Smooth muscle cell (in vitro differentiated cells): ENCODE data around the gene NSMCE1. TPM values are rescaled to one million over a fixed set of nuclear protein-coding genes. Genes with fewer than 3 reads are reported as not detected.

Experiments used
- DNase-seq: peaks from one replicate; lab custom pipeline; 2025; ENCODE audit not compliant: unreplicated experiment; lab: John Stamatoyannopoulos, UW
- H2AFZ ChIP-seq: fragments of 200-600 bp; sonication (generic); 2 replicates; pipeline ENCODE4 v1.6.0; 2016; ENCODE audit warnings: antibody characterized with exemption, low read depth, mild to moderate bottlenecking
- H3F3A ChIP-seq: fragments of 200-600 bp; sonication (generic); 2 replicates; pipeline ENCODE4 v1.6.0; 2017; ENCODE audit warnings: antibody characterized with exemption, low read depth
- H3K27ac ChIP-seq: fragments of 200-600 bp; sonication (generic); 2 replicates; pipeline ENCODE4 v1.5.1; 2016; ENCODE audit warnings: low read depth, mild to moderate bottlenecking
- H3K27me3 ChIP-seq: fragments of 200-600 bp; sonication (generic); 2 replicates; pipeline ENCODE4 v1.6.1; 2016; ENCODE audit warnings: low read depth, mild to moderate bottlenecking
- H3K36me3 ChIP-seq: fragments of 200-600 bp; sonication (generic); 2 replicates; pipeline ENCODE4 v1.5.1; 2016; ENCODE audit warnings: low read depth
- H3K4me1 ChIP-seq: fragments of 200-600 bp; sonication (generic); 2 replicates; pipeline ENCODE4 v1.5.1; 2016; ENCODE audit warnings: low read depth
- H3K4me2 ChIP-seq: fragments of 200-600 bp; sonication (generic); 2 replicates; pipeline ENCODE4 v1.6.0; 2016; ENCODE audit warnings: mild to moderate bottlenecking
- H3K4me3 ChIP-seq: fragments of 200-600 bp; sonication (generic); 2 replicates; pipeline ENCODE4 v1.5.1; 2016; ENCODE audit warnings: mild to moderate bottlenecking
- H3K79me2 ChIP-seq: fragments of 200-600 bp; sonication (generic); 2 replicates; pipeline ENCODE4 v1.6.0; 2016; ENCODE audit warnings: low read depth, mild to moderate bottlenecking
- H3K9ac ChIP-seq: fragments of 200-600 bp; sonication (generic); 2 replicates; pipeline ENCODE4 v1.6.0; 2016; ENCODE audit warnings: low read depth
- H3K9me3 ChIP-seq: fragments of 200-600 bp; sonication (generic); replicated peaks from 2 replicates; pipeline ENCODE4 v1.5.1; 2016; ENCODE audit warnings: low read depth
- H4K20me1 ChIP-seq: fragments of 200-600 bp; sonication (generic); 2 replicates; pipeline ENCODE4 v1.6.0; 2016; ENCODE audit warnings: low read depth
- CTCF ChIP-seq: fragments of 200-600 bp; sonication (generic); IDR thresholded peaks from 2 replicates; pipeline ENCODE4 v1.5.1; 2017; ENCODE audit warnings: borderline replicate concordance, mild to moderate bottlenecking, antibody characterized with exemption; ENCODE audit not compliant: insufficient read depth, poor library complexity, severe bottlenecking
- WGBS: methylation state at CpG from one replicate; pipeline ENCODE4 v1.1.7; 2016; ENCODE audit warnings: low lambda C conversion rate; 5-methylcytosine and 5-hydroxymethylcytosine counted together
- polyA plus RNA-seq: library from polyadenylated mRNA; unstranded; fragments of >200 nt; fragmentation: Nextera tagmentation; extraction: Ambion mirVana; gene quantifications from 2 replicates; pipeline ENCODE4 v1.2.1, GENCODE V29; 2016
- total RNA-seq: library from RNA; depleted of rRNA; stranded (reverse); fragments of >200 nt; gene quantifications from 2 replicates; pipeline ENCODE4 v1.2.3, GENCODE V29; 2014

Gene NSMCE1
- total and polyA plus RNA-seq, 2 experiments from 2014 or later = 36.9 to 59.1 TPM

- no peak overlapping the region for H3K4me2 ChIP-seq
- no peaks in the 10 kb centered on the region for H4K20me1 ChIP-seq
- no peak overlapping the region for H3K9ac ChIP-seq
- DNase-seq = no peak
- H3K27me3 ChIP-seq = no peaks in the 10 kb centered on the region
- no peak overlapping the region for H2AFZ ChIP-seq
- WGBS = 91% methylated on average over 6 of the region's 6 CpGs
- H3K79me2 ChIP-seq = no peaks in the 10 kb centered on the region
- H3K4me3 ChIP-seq = no peak overlapping the region
- no peak for TF ChIP-seq CTCF
- H3K9me3 ChIP-seq = no peaks in the 10 kb centered on the region
- H3K36me3 ChIP-seq = no peaks in the 10 kb centered on the region
- H3K27ac ChIP-seq = peak overlapping the region; percentile 14
- no peaks in the 10 kb centered on the region for H3F3A ChIP-seq
- H3K4me1 ChIP-seq = no peaks in the 10 kb centered on the region
These were observed 17.2 kb upstream of the NSMCE1 start for GRCh38 chr16:27285676-27286196.

- H3K9ac ChIP-seq = no peak overlapping the region
- no peak overlapping the region for H2AFZ ChIP-seq
- DNase-seq = no peak
- no peaks in the 10 kb centered on the region for H4K20me1 ChIP-seq
- no peaks in the 10 kb centered on the region for H3K79me2 ChIP-seq
- 94% methylated on average over 7 of the region's 7 CpGs for WGBS
- no peaks in the 10 kb centered on the region for H3K9me3 ChIP-seq
- no peak for TF ChIP-seq CTCF
- no peaks in the 10 kb centered on the region for H3K27me3 ChIP-seq
- H3K36me3 ChIP-seq = no peaks in the 10 kb centered on the region
- no peak overlapping the region for H3K4me2 ChIP-seq
- H3F3A ChIP-seq = no peaks in the 10 kb centered on the region
- no peak overlapping the region for H3K27ac ChIP-seq
- no peaks in the 10 kb centered on the region for H3K4me1 ChIP-seq
- no peak overlapping the region for H3K4me3 ChIP-seq
These were observed 16.5 kb upstream of the NSMCE1 start for GRCh38 chr16:27284865-27285675.

GRCh38 chr16:27281243-27281642 lies 12.7 kb upstream of the NSMCE1 start:
- no peaks in the 10 kb centered on the region for H3K36me3 ChIP-seq
- H3K4me1 ChIP-seq = no peaks in the 10 kb centered on the region
- H2AFZ ChIP-seq = no peak overlapping the region
- no peaks in the 10 kb centered on the region for H3K9me3 ChIP-seq
- no peak overlapping the region for H3K9ac ChIP-seq
- WGBS = 70% methylated on average over 7 of the region's 7 CpGs
- no peaks in the 10 kb centered on the region for H3K79me2 ChIP-seq
- no peaks in the 10 kb centered on the region for H4K20me1 ChIP-seq
- H3K27ac ChIP-seq = no peak overlapping the region
- no peak overlapping the region for H3K4me3 ChIP-seq
- no peak for DNase-seq
- no peak overlapping the region for H3K4me2 ChIP-seq
- no peaks in the 10 kb centered on the region for H3F3A ChIP-seq
- no peaks in the 10 kb centered on the region for H3K27me3 ChIP-seq
- TF ChIP-seq CTCF = no peak
